NOMO-1 treated with dmso at 0.1 percent for 144 hours (cell line): ENCODE results near the gene SEC61G.

Experiments
- DNase-seq: peaks from one replicate; lab custom pipeline; 2025; ENCODE audit not compliant: unreplicated experiment; lab: John Stamatoyannopoulos, UW

The SEC61G gene

GRCh38 chr7:54769203-54769602, 10.2 kb upstream of the SEC61G start:
- no peak for DNase-seq

GRCh38 chr7:54764861-54765260, 5.8 kb upstream of the SEC61G start:
- no peak for DNase-seq

GRCh38 chr7:54757711-54758110, 1.3 kb downstream of the SEC61G start:
- DNase-seq, result no peak

- DNase-seq, result no peak
These were observed 9.8 kb downstream of the SEC61G start for GRCh38 chr7:54749200-54749599.

GRCh38 chr7:54747234-54747633, 11.8 kb downstream of the SEC61G start:
- DNase-seq, result no peak

GRCh38 chr7:54743580-54743979, 15.4 kb downstream of the SEC61G start:
- no peak for DNase-seq

GRCh38 chr7:54738737-54739136, 20.3 kb downstream of the SEC61G start:
- DNase-seq, result no peak

GRCh38 chr7:54729107-54729506, 29.9 kb downstream of the SEC61G start:
- DNase-seq, result no peak

GRCh38 chr7:54728411-54728810, 30.6 kb downstream of the SEC61G start:
- DNase-seq, result no peak

GRCh38 chr7:54725255-54725654, 33.8 kb downstream of the SEC61G start:
- DNase-seq, result no peak

- no peak for DNase-seq
These were observed 36.5 kb downstream of the SEC61G start for GRCh38 chr7:54722502-54722901.

GRCh38 chr7:54722026-54722425, 37.0 kb downstream of the SEC61G start:
- DNase-seq, result no peak

- no peak for DNase-seq
These were observed 39.0 kb downstream of the SEC61G start for GRCh38 chr7:54719974-54720373.

GRCh38 chr7:54719425-54719824, 39.6 kb downstream of the SEC61G start:
- DNase-seq, result no peak

GRCh38 chr7:54712820-54713219, 46.2 kb downstream of the SEC61G start:
- DNase-seq, result no peak

- DNase-seq, result no peak
These were observed 47.0 kb downstream of the SEC61G start for GRCh38 chr7:54711900-54712595.

- DNase-seq, result no peak
These were observed 49.7 kb downstream of the SEC61G start for GRCh38 chr7:54709283-54709682.

- DNase-seq, result no peak
These were observed 53.6 kb downstream of the SEC61G start for GRCh38 chr7:54705436-54705835.

- DNase-seq, result no peak
These were observed 54.2 kb downstream of the SEC61G start for GRCh38 chr7:54704851-54705250.
